Liver (tissue), 3 donors: ENCODE results near the gene CCDC9B.

Experiments
- CTCF ChIP-seq: fragments of 150-350 bp; IDR thresholded peaks from 2 replicates; pipeline ENCODE4 v1.5.1; 2017; ENCODE audit warnings: improper control_type of control experiment, low read depth, low read length; ENCODE audit not compliant: missing input control
- EGR1 ChIP-seq, 2 donors: IDR thresholded peaks; 2 replicates each; pipeline ENCODE4 v1.6.1; 2016 to 2018; ENCODE audit warnings: antibody characterized with exemption in 2 of 2, low read depth in 2 of 2
- FOXA1 ChIP-seq: IDR thresholded peaks from 2 replicates; pipeline ENCODE4 v1.6.1; 2016; ENCODE audit warnings: antibody characterized with exemption
- MAX ChIP-seq: IDR thresholded peaks from 2 replicates; pipeline ENCODE4 v1.6.1; 2016; ENCODE audit warnings: antibody characterized with exemption
- RAD21 ChIP-seq, 2 donors: IDR thresholded peaks; 2 replicates each; pipeline ENCODE4 v1.6.1; 2016; ENCODE audit warnings: antibody characterized with exemption in 2 of 2, mild to moderate bottlenecking in 2 of 2
- TAF1 ChIP-seq: conservative IDR thresholded peaks from 2 replicates; pipeline ENCODE4 v1.6.1; 2016; ENCODE audit warnings: antibody characterized with exemption, mild to moderate bottlenecking
- donor health status: healthy.
- donor health status: healthy.

- TF ChIP-seq CTCF (no peak), EGR1 (IDR thresholded peaks at IDR 0.05; ENCODE audit: low read depth in 2 of 2) (no peak), RAD21 (IDR thresholded peaks at IDR 0.05) (no peak), MAX (no peak), TAF1 (no peak), FOXA1 (no peak)
Observed at GRCh38 chr15:40295297-40295696, 45.4 kb downstream of the CCDC9B start.
